ENCODE measurements around the gene MAN1A1.
"Not testable (repeated sequence)": the region's sequence is repeated elsewhere in the genome, so short reads cannot be mapped to it uniquely, and the experiment has no call there.

DNA sequence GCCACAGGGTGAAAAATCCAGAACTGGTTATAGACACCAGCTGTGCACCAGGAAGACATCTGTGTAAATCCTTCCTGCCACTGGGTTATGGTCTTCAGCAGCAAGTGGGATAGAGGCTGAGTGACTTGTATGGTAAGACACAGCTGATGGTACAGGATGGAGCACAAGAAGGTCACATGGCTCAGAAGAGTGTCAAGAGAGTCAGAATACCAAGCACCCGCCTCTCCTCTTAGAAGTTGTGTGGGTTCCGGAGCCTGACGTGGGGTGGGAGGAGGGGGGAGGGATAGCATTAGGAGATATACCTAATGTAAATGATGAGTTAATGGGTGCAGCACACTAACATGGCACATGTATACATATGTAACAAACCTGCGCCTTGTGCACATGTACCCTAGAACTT lies 193.5 kb downstream of the MAN1A1 start:
- not testable (repeated sequence) for TF ChIP-seq FOXK1 (CRISPR knock-in tag; IDR thresholded peaks at IDR 0.05); FOXJ3 (CRISPR knock-in tag; IDR thresholded peaks at IDR 0.05; ENCODE audit: borderline replicate concordance); JUN (CRISPR knock-in tag; IDR thresholded peaks at IDR 0.05); ZBTB21 (CRISPR knock-in tag; IDR thresholded peaks at IDR 0.05; ENCODE audit: borderline replicate concordance); CREB1 (CRISPR knock-in tag; IDR thresholded peaks at IDR 0.05)
- TF ChIP-seq, protein P1, sequence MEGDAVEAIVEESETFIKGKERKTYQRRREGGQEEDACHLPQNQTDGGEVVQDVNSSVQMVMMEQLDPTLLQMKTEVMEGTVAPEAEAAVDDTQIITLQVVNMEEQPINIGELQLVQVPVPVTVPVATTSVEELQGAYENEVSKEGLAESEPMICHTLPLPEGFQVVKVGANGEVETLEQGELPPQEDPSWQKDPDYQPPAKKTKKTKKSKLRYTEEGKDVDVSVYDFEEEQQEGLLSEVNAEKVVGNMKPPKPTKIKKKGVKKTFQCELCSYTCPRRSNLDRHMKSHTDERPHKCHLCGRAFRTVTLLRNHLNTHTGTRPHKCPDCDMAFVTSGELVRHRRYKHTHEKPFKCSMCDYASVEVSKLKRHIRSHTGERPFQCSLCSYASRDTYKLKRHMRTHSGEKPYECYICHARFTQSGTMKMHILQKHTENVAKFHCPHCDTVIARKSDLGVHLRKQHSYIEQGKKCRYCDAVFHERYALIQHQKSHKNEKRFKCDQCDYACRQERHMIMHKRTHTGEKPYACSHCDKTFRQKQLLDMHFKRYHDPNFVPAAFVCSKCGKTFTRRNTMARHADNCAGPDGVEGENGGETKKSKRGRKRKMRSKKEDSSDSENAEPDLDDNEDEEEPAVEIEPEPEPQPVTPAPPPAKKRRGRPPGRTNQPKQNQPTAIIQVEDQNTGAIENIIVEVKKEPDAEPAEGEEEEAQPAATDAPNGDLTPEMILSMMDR (IDR thresholded peaks at IDR 0.05), result not testable (repeated sequence)
